GM18873 (cell line): Measurements from ENCODE around the gene WWOX.

ENCODE experiments used
- ATAC-seq: cut with Tn5 transposase; IDR thresholded peaks from one replicate; pipeline ENCODE4 v1.9.1; 2021; ENCODE audit warnings: mild to moderate bottlenecking, moderate library complexity, moderate number of reproducible peaks; ENCODE audit not compliant: unreplicated experiment, low FRiP score

WWOX gene

GRCh38 chr16:79076047-79076767 lies 976.8 kb downstream of the WWOX start:
- no peak for ATAC-seq

- no peak for ATAC-seq
These were observed 977.9 kb downstream of the WWOX start for GRCh38 chr16:79077346-79077745.

DNA sequence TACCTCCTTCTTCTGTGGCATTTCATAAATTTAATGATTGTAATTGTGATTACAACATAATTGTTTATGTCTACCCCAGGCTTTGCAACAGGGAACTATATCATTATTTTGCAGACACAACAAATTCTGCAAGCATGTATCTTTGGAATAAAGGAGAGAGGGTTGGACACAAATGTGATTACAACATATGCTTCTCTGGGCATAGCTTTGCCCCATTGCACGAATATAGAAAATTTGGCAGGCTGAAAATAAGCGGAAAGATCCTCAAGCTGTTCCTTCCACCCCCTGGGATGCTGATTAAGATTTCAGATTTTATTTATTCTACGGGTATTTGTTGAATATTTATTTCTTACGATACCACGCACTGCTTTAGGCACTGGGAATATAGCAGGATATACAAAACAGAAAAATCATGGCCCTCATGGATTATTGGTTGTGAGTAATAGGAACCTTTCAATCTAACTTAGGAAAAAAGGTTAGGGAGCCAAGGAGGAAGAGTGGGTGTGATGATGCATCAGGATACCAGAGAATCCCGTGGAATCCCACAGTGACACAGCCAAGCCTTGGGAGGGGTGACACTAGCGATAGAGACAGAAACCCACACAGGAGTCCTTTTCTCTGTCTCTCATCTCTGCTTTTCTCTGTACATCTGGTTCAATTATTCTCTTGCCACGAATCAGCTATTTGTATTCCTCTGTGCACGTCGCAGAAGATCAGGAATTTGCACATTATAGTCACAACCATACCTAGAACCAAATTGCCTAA lies 980.4 kb downstream of the WWOX start:
- no peak for ATAC-seq

GRCh38 chr16:79081297-79082066 lies 982.0 kb downstream of the WWOX start:
- ATAC-seq: no peak

- no peak for ATAC-seq
These were observed 983.5 kb downstream of the WWOX start for GRCh38 chr16:79082970-79083369.

GRCh38 chr16:79083508-79084299 lies 984.2 kb downstream of the WWOX start:
- ATAC-seq: no peak

GRCh38 chr16:79088971-79089370 lies 989.5 kb downstream of the WWOX start:
- no peak for ATAC-seq

- ATAC-seq: no peak
These were observed 990.4 kb downstream of the WWOX start for GRCh38 chr16:79089735-79090284.

GRCh38 chr16:79090966-79091365 lies 991.5 kb downstream of the WWOX start:
- ATAC-seq: no peak

GRCh38 chr16:79092846-79093245 lies 993.4 kb downstream of the WWOX start:
- no peak for ATAC-seq

- no peak for ATAC-seq
These were observed 994.1 kb downstream of the WWOX start for GRCh38 chr16:79093554-79093967.

DNA sequence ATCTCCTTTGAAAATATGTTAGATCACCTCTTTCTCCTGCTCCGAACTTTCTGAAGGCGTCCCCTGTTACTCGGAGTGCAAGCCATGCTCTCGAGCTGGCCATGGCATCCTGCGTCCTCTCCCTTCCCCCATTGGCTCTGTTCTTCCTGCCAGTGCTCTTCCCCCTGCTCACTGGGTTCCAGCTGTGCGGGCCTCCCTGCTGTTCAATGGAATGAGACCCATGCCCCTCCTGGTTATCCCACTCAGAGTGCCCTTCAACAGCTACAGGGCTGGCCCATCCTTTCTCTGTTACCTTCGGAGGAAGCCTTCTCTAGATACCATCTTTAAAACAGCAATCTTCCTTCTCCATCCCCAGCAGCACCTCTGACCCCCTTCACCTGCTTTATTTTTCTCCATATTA lies 996.8 kb downstream of the WWOX start:
- ATAC-seq: no peak

DNA sequence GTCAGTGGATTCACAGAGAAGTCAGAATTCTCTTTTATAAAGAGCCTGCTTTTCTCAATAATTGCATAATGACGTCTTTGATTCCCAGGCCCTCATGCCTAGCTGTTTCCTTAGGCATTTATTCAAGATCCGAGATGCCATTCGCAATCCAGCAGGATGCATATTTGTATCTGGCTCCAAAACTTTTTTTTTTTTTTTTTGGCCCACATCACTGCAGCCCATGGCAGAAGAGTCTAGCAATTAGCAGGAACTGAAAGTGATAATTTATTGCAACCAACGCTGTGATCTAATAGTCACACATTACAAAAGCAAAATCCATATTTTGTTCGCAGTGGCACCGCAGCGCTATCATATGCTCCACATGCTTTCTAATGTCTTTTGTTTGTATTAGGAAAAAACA lies 997.7 kb downstream of the WWOX start:
- no peak for ATAC-seq

DNA sequence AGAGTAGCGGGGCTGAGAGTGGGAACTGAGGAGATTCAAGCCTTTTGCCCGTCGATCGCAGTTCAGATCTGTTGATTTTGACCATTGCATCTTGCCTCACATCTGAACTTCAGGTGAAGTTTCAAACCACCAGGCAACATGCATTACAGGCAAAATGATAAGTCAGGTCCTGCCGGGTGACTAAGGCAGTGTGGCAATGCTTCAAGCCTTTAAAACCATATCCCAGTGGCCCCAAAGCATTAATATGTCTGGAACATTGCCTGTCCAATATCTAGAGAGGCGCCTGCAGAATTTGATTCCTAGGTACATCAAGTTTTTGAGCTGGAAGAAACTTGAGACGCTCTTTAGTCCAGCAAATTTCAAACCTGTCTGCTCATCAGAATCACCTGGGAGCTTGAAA lies 998.3 kb downstream of the WWOX start:
- no peak for ATAC-seq

- ATAC-seq: no peak
These were observed 999.5 kb downstream of the WWOX start for GRCh38 chr16:79098907-79099306.

DNA sequence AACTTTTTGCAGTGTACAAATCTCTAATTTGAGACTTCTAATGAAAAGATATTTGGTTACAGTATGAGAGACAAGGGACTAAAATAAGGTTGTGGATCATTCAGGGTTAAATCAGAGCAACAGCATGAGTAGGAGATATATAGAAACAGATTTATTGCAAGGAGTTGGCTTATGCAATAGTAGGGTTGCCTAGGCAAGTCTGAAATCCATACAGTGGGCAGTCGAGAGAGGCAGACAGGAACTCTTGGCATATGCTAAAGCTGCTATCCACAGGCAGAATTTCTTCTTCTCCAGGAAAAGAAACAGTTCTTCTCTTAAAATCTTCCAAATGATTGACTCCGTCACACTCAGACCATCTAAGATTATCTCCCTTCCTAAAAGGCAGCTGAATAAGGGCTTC lies 1000.3 kb downstream of the WWOX start:
- ATAC-seq: no peak

- no peak for ATAC-seq
These were observed 1001.0 kb downstream of the WWOX start for GRCh38 chr16:79100447-79100846.

- no peak for ATAC-seq
These were observed 1002.0 kb downstream of the WWOX start for GRCh38 chr16:79101491-79101890.

DNA sequence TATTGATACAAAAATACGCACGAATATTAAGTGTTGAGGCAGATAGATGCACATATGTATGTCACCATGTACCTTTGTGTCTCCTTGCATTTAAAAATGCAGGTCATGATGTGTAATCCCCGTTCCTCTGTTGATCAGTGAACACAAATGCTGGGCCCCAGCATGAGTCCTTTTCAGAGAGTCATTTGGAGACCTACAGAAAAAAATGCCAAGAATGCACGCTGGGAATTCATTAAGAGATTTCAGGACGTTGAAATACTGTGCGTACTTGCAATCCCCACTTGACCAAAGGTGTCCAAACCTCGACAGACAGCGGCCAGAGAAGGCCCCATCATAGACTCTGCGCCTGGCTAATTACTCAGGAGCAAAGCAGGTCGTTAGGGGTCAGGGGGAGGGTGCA lies 1005.1 kb downstream of the WWOX start:
- ATAC-seq: no peak

- ATAC-seq: no peak
These were observed 1007.8 kb downstream of the WWOX start for GRCh38 chr16:79107301-79107700.
